ENCODE measurements around the gene KLHDC4. TPM values are rescaled to one million over a fixed set of nuclear protein-coding genes. Genes with fewer than 3 reads are reported as not detected.
A peak's percentile ranks its signal among the peaks of the same experiment; 100 is the strongest.

KLHDC4 gene
- total RNA-seq, 2 experiments from 2014 or later, result 80.8 to 81.7 TPM

GRCh38 chr16:87713451-87714229 lies 52.1 kb downstream of the KLHDC4 start:
- DNase-seq (peak; percentile 85), ATAC-seq (peak; percentile 96)
- Mint-ChIP-seq H3K4me3 (no peak overlapping the region), H3K36me3 (ENCODE audit: low read depth) (peaks cover 34% of the 10 kb centered on the region), H3K27me3 (no peaks in the 10 kb centered on the region), H3K9me3 (no peaks in the 10 kb centered on the region), H3K27ac (peak overlapping the region; percentile 88), H3K4me1 (ENCODE audit: low read depth) (peaks cover 31% of the 10 kb centered on the region)
- POLR2A ChIA-PET, result interaction anchor here (1.0 kb wide), 1 partner anchor 11 kb away, joined by 3 read pairs; no protein-coding TSS in a partner anchor
- intact Hi-C loops (cut with micrococcal nuclease), result no loop called here
- no peak for TF ChIP-seq CTCF (IDR thresholded peaks at IDR 0.05)
- CTCF ChIA-PET, result interaction anchor here (1.2 to 1.3 kb wide), 2 partner anchors 11 to 12 kb away, joined by 5 read pairs; no protein-coding TSS in a partner anchor

GRCh38 chr16:87712184-87712762 lies 53.5 kb downstream of the KLHDC4 start:
- TF ChIP-seq CTCF (IDR thresholded peaks at IDR 0.05), result no peak
- no peaks in the 10 kb centered on the region for H3K9me3 Mint-ChIP-seq
- no peak overlapping the region for H3K27ac Mint-ChIP-seq
- no peak for ATAC-seq
- H3K36me3 Mint-ChIP-seq (ENCODE audit: low read depth), result peaks cover 36% of the 10 kb centered on the region
- H3K4me3 Mint-ChIP-seq, result no peak overlapping the region
- H3K27me3 Mint-ChIP-seq, result no peaks in the 10 kb centered on the region
- intact Hi-C loops (cut with micrococcal nuclease), result no loop called here
- peaks cover 28% of the 10 kb centered on the region for H3K4me1 Mint-ChIP-seq (ENCODE audit: low read depth)
- POLR2A ChIA-PET, result no interaction called here
- CTCF ChIA-PET, result no interaction called here
- no peak for DNase-seq

GRCh38 chr16:87710887-87711286 lies 54.9 kb downstream of the KLHDC4 start:
- CTCF ChIA-PET, result no interaction called here

GRCh38 chr16:87709677-87710076 lies 56.1 kb downstream of the KLHDC4 start:
- no peak for TF ChIP-seq CTCF (IDR thresholded peaks at IDR 0.05)
- ATAC-seq (no peak), DNase-seq (no peak)
- no peaks in the 10 kb centered on the region for H3K9me3 Mint-ChIP-seq
- CTCF ChIA-PET, result no interaction called here
- POLR2A ChIA-PET, result interaction anchor here (1.0 to 1.5 kb wide), 2 partner anchors 11 to 330 kb away, joined by 3 to 5 read pairs; no protein-coding TSS in a partner anchor
- H3K4me3 Mint-ChIP-seq, result no peak overlapping the region
- no peaks in the 10 kb centered on the region for H3K27me3 Mint-ChIP-seq
- peaks cover 19% of the 10 kb centered on the region for H3K4me1 Mint-ChIP-seq (ENCODE audit: low read depth)
- peaks cover 27% of the 10 kb centered on the region for H3K36me3 Mint-ChIP-seq (ENCODE audit: low read depth)
- H3K27ac Mint-ChIP-seq, result no peak overlapping the region
- intact Hi-C loops (cut with micrococcal nuclease), result no loop called here

More at GRCh38 chr16:87710887-87711286, 54.9 kb downstream of the KLHDC4 start:
- no peak for TF ChIP-seq CTCF (IDR thresholded peaks at IDR 0.05)
- Mint-ChIP-seq H3K9me3 (no peaks in the 10 kb centered on the region), H3K36me3 (ENCODE audit: low read depth) (peaks cover 38% of the 10 kb centered on the region), H3K27ac (no peak overlapping the region), H3K4me1 (ENCODE audit: low read depth) (peaks cover 28% of the 10 kb centered on the region), H3K27me3 (no peaks in the 10 kb centered on the region), H3K4me3 (no peak overlapping the region)
- no peak for ATAC-seq
- DNase-seq, result no peak
- intact Hi-C loops (cut with micrococcal nuclease), result no loop called here
- POLR2A ChIA-PET, result interaction anchor here (1.0 to 1.5 kb wide), 2 partner anchors 12 to 331 kb away, joined by 3 to 5 read pairs; no protein-coding TSS in a partner anchor

Data from activated CD8-positive, alpha-beta T cell treated with anti-CD3 and anti-CD28 coated beads for 36 hours (primary cell).